ENCODE measurements around the gene RFX7.

DNA sequence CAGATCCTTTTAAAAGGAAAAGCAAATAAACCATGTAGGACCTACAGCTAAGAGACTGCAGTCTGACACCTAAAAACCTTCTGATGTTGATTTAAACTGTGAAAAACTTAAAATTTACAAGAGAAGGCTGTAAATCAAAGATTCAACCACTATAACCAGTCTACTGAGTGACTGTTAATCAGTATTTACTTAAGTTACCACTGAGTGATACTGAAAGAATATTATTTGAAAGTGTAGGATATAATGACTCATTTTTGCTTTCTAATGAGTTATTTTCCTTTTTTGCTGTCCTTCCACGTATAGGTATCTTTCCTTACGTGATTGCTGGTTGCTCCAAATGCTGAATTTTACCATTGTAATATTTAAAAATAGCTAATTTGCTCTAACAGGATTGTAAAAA is 44.6 kb downstream of the RFX7 start:
- TF ChIP-seq MYC (IDR thresholded peaks at IDR 0.05; ENCODE audit: low read depth, low read length) (no peak), POLR2A (IDR thresholded peaks at IDR 0.05; ENCODE audit: extremely low read depth, insufficient read length) (no peak)
- TF ChIP-seq, protein P1, sequence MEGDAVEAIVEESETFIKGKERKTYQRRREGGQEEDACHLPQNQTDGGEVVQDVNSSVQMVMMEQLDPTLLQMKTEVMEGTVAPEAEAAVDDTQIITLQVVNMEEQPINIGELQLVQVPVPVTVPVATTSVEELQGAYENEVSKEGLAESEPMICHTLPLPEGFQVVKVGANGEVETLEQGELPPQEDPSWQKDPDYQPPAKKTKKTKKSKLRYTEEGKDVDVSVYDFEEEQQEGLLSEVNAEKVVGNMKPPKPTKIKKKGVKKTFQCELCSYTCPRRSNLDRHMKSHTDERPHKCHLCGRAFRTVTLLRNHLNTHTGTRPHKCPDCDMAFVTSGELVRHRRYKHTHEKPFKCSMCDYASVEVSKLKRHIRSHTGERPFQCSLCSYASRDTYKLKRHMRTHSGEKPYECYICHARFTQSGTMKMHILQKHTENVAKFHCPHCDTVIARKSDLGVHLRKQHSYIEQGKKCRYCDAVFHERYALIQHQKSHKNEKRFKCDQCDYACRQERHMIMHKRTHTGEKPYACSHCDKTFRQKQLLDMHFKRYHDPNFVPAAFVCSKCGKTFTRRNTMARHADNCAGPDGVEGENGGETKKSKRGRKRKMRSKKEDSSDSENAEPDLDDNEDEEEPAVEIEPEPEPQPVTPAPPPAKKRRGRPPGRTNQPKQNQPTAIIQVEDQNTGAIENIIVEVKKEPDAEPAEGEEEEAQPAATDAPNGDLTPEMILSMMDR (IDR thresholded peaks at IDR 0.05; ENCODE audit: low read depth, low read length), result no peak
- TF ChIP-seq, protein P2, sequence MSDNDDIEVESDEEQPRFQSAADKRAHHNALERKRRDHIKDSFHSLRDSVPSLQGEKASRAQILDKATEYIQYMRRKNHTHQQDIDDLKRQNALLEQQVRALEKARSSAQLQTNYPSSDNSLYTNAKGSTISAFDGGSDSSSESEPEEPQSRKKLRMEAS (IDR thresholded peaks at IDR 0.05; ENCODE audit: low read depth, low read length), result no peak

Data from NB4 (cell line).